ENCODE results near the gene TENM3.

The TENM3 gene

GRCh38 chr4:182416067-182416466 is 172.9 kb downstream of the TENM3 start:
- no peak for DNase-seq (ENCODE audit: low read depth in 2 of 2)
- no peak overlapping the region for H3K4me3 ChIP-seq (replicated peaks in 1 of 2; ENCODE audit: low read depth in 2 of 2, low read length in 2 of 2)
- no peak for TF ChIP-seq CTCF (IDR thresholded peaks at IDR 0.05; ENCODE audit: low read depth, low read length)

- DNase-seq (ENCODE audit: low read depth in 2 of 2): no peak
- H3K4me3 ChIP-seq (replicated peaks in 1 of 2; ENCODE audit: low read depth in 2 of 2, low read length in 2 of 2): no peak overlapping the region
- TF ChIP-seq CTCF (IDR thresholded peaks at IDR 0.05; ENCODE audit: low read depth, low read length): no peak
Observed at GRCh38 chr4:182418054-182418734, 175.0 kb downstream of the TENM3 start.

- no peak for TF ChIP-seq CTCF (IDR thresholded peaks at IDR 0.05; ENCODE audit: low read depth, low read length)
- DNase-seq (ENCODE audit: low read depth in 2 of 2): no peak
Observed at GRCh38 chr4:182420189-182420588, 177.0 kb downstream of the TENM3 start.

GRCh38 chr4:182421753-182422152 is 178.6 kb downstream of the TENM3 start:
- DNase-seq (ENCODE audit: low read depth in 2 of 2): peak in 1 of 2 donors; percentile 39
- no peak overlapping the region for H3K4me3 ChIP-seq (replicated peaks in 1 of 2; ENCODE audit: low read depth in 2 of 2, low read length in 2 of 2)
- no peak for TF ChIP-seq CTCF (IDR thresholded peaks at IDR 0.05; ENCODE audit: low read depth, low read length)

More at GRCh38 chr4:182420189-182420588, 177.0 kb downstream of the TENM3 start:
- no peak overlapping the region for H3K4me3 ChIP-seq (replicated peaks in 1 of 2; ENCODE audit: low read depth in 2 of 2, low read length in 2 of 2)

GRCh38 chr4:182425302-182425701 is 182.1 kb downstream of the TENM3 start:
- H3K4me3 ChIP-seq (replicated peaks in 1 of 2; ENCODE audit: low read depth in 2 of 2, low read length in 2 of 2): no peak overlapping the region
- DNase-seq (ENCODE audit: low read depth in 2 of 2): no peak
- no peak for TF ChIP-seq CTCF (IDR thresholded peaks at IDR 0.05; ENCODE audit: low read depth, low read length)

- DNase-seq (ENCODE audit: low read depth in 2 of 2): no peak
- no peak for TF ChIP-seq CTCF (IDR thresholded peaks at IDR 0.05; ENCODE audit: low read depth, low read length)
- H3K4me3 ChIP-seq (replicated peaks in 1 of 2; ENCODE audit: low read depth in 2 of 2, low read length in 2 of 2): no peak overlapping the region
Observed at GRCh38 chr4:182426901-182427300, 183.7 kb downstream of the TENM3 start.

GRCh38 chr4:182427554-182427953 is 184.4 kb downstream of the TENM3 start:
- TF ChIP-seq CTCF (IDR thresholded peaks at IDR 0.05; ENCODE audit: low read depth, low read length): no peak
- H3K4me3 ChIP-seq (replicated peaks in 1 of 2; ENCODE audit: low read depth in 2 of 2, low read length in 2 of 2): no peak overlapping the region
- DNase-seq (ENCODE audit: low read depth in 2 of 2): peak in 1 of 2 donors; percentile 54
